Upper lobe of left lung (tissue), 6 donors: ENCODE measurements around the gene DLGAP1. TPM values are rescaled to one million over a fixed set of nuclear protein-coding genes. Genes with fewer than 3 reads are reported as not detected.

ENCODE experiments used
- ATAC-seq, 2 donors: fragments of 200-7000 bp; cut with Tn5 transposase; one replicate each; pipeline ENCODE4 v1.9.1; 2022; ENCODE audit warnings: mild to moderate bottlenecking in 2 of 2, moderate library complexity in 2 of 2; ENCODE audit not compliant: low FRiP score in 2 of 2
- DNase-seq, 2 donors: peaks; one replicate each; pipeline ENCODE4 v3.0.0-alpha.2; 2019 to 2020
- H3K27ac ChIP-seq, 4 donors: fragments of 200-600 bp; sonication (generic); one replicate each; pipeline ENCODE4 v1.5.1; 2016 to 2019
- H3K27me3 ChIP-seq, 4 donors: fragments of 200-600 bp; sonication (generic); one replicate each; pipeline ENCODE4 v1.5.1; 2017 to 2019
- H3K36me3 ChIP-seq, 4 donors: fragments of 200-600 bp; sonication (generic); one replicate each; pipeline ENCODE4 v1.5.1; 2016 to 2019
- H3K4me1 ChIP-seq, 4 donors: fragments of 200-600 bp; sonication (generic); one replicate each; pipeline ENCODE4 v1.5.1; 2018 to 2019
- H3K4me3 ChIP-seq, 4 donors: fragments of 200-600 bp; sonication (generic); one replicate each; pipeline ENCODE4 v1.5.1; 2017 to 2019; ENCODE audit warnings: mild to moderate bottlenecking in 2 of 4, moderate library complexity in 1 of 4
- H3K9me3 ChIP-seq, 4 donors: fragments of 200-600 bp; sonication (generic); one replicate each; pipeline ENCODE4 v1.5.1; 2018 to 2019
- CTCF ChIP-seq, 6 experiments: fragments of 450-650 bp in 4 of 6; fragments of 200-600 bp in 2 of 6; sonication (generic) in 2 of 6; IDR thresholded peaks; one replicate each; pipeline ENCODE4 v1.5.1; 2016 to 2019; ENCODE audit warnings: antibody characterized with exemption in 6 of 6
- EP300 ChIP-seq, 4 donors: sonication (generic); formaldehyde crosslinking; IDR thresholded peaks; one replicate each; pipeline ENCODE4 v1.5.1; 2017; ENCODE audit warnings: antibody characterized with exemption in 4 of 4, control low read depth in 2 of 4
- POLR2A ChIP-seq, 4 donors: fragments of 450-650 bp; IDR thresholded peaks; one replicate each; pipeline ENCODE4 v1.5.1; 2016 to 2017; ENCODE audit warnings: antibody characterized with exemption in 4 of 4, mild to moderate bottlenecking in 2 of 4
- POLR2AphosphoS5 ChIP-seq, 2 donors: sonication (generic); formaldehyde crosslinking; IDR thresholded peaks; one replicate each; pipeline ENCODE4 v1.5.1; 2017; ENCODE audit warnings: antibody characterized with exemption in 2 of 2
- WGBS, 2 donors: methylation state at CpG; one replicate each; pipeline ENCODE4 v1.1.5; 2017 to 2018; 5-methylcytosine and 5-hydroxymethylcytosine counted together
- total RNA-seq, 6 donors: library from RNA; depleted of rRNA in 4 of 6; stranded (reverse); fragments of >200 nt in 4 of 6; gene quantifications; one replicate each; pipeline versions ENCODE4 v1.1.0 to v1.2.1, GENCODE V29; 2016 to 2021
- donor health status: DM: no; HTN: no; CAD: no; lungs with moderate emphysema.
- donor health status: DM: no; HTN: yes; CAD: no; lungs with severe emphysema.

Gene DLGAP1
- total RNA-seq, 6 donors from 2014 or later = 2.1 to 4.6 (median 3.6) TPM

- no peak for DNase-seq
- Histone ChIP-seq H3K9me3 (no peaks in the 10 kb centered on the region), H3K27ac (no peak overlapping the region), H3K4me3 (no peak overlapping the region), H3K36me3 (no peaks in the 10 kb centered on the region), H3K4me1 (no peaks in the 10 kb centered on the region), H3K27me3 (no peaks in the 10 kb centered on the region)
- no peak for ATAC-seq
- WGBS, 2 donors = 79 to 89% methylated on average over 3 of the region's 3 CpGs
- TF ChIP-seq POLR2AphosphoS5 (IDR thresholded peaks at IDR 0.05) = no peak
- no peak for TF ChIP-seq EP300 (IDR thresholded peaks at IDR 0.05)
- no peak for TF ChIP-seq POLR2A (IDR thresholded peaks at IDR 0.05)
- TF ChIP-seq CTCF (IDR thresholded peaks at IDR 0.05) = no peak
Observed at GRCh38 chr18:3848316-3848715, 606.8 kb downstream of the DLGAP1 start.

- TF ChIP-seq EP300 (IDR thresholded peaks at IDR 0.05) (no peak), POLR2AphosphoS5 (IDR thresholded peaks at IDR 0.05) (no peak)
- ATAC-seq = no peak
Observed at GRCh38 chr18:3845161-3845560, 609.9 kb downstream of the DLGAP1 start.

GRCh38 chr18:3842844-3843243 is 612.3 kb downstream of the DLGAP1 start:
- no peak overlapping the region for H3K4me3 ChIP-seq
- ATAC-seq (no peak), DNase-seq (no peak)
- H3K36me3 ChIP-seq = no peaks in the 10 kb centered on the region
- H3K4me1 ChIP-seq = no peaks in the 10 kb centered on the region
- no peaks in the 10 kb centered on the region for H3K9me3 ChIP-seq
- 83 to 90% methylated on average over 2 of the region's 2 CpGs for WGBS, 2 donors
- TF ChIP-seq POLR2AphosphoS5 (IDR thresholded peaks at IDR 0.05) = no peak
- no peak for TF ChIP-seq EP300 (IDR thresholded peaks at IDR 0.05)
- TF ChIP-seq POLR2A (IDR thresholded peaks at IDR 0.05) = no peak
- TF ChIP-seq CTCF (IDR thresholded peaks at IDR 0.05) = no peak
- H3K27me3 ChIP-seq = no peaks in the 10 kb centered on the region
- H3K27ac ChIP-seq = no peak overlapping the region

More at GRCh38 chr18:3845161-3845560, 609.9 kb downstream of the DLGAP1 start:
- no peaks in the 10 kb centered on the region for H3K4me1 ChIP-seq
- no peak overlapping the region for H3K4me3 ChIP-seq
- H3K9me3 ChIP-seq = no peaks in the 10 kb centered on the region
- no peak for DNase-seq
- no peaks in the 10 kb centered on the region for H3K36me3 ChIP-seq
- WGBS, 2 donors = 81 to 85% methylated on average over 2 of the region's 2 CpGs
- no peak overlapping the region for H3K27ac ChIP-seq
- no peaks in the 10 kb centered on the region for H3K27me3 ChIP-seq

- 93 to 97% methylated on average over 3 of the region's 3 CpGs for WGBS, 2 donors
Observed at GRCh38 chr18:3840766-3841165, 614.3 kb downstream of the DLGAP1 start.

GRCh38 chr18:3839581-3839981 is 615.5 kb downstream of the DLGAP1 start:
- 59 to 88% methylated on average over 2 of the region's 2 CpGs for WGBS, 2 donors
- no peak for TF ChIP-seq CTCF (IDR thresholded peaks at IDR 0.05)
- TF ChIP-seq EP300 (IDR thresholded peaks at IDR 0.05) = no peak
- no peak for TF ChIP-seq POLR2AphosphoS5 (IDR thresholded peaks at IDR 0.05)
- no peak for TF ChIP-seq POLR2A (IDR thresholded peaks at IDR 0.05)
- Histone ChIP-seq H3K36me3 (no peaks in the 10 kb centered on the region), H3K27me3 (no peaks in the 10 kb centered on the region), H3K9me3 (no peaks in the 10 kb centered on the region), H3K4me1 (no peaks in the 10 kb centered on the region), H3K4me3 (no peak overlapping the region), H3K27ac (no peak overlapping the region)
- no peak for ATAC-seq
- DNase-seq = no peak

More at GRCh38 chr18:3840766-3841165, 614.3 kb downstream of the DLGAP1 start:
- Histone ChIP-seq H3K36me3 (no peaks in the 10 kb centered on the region), H3K27me3 (no peaks in the 10 kb centered on the region), H3K27ac (no peak overlapping the region), H3K4me3 (no peak overlapping the region), H3K9me3 (no peaks in the 10 kb centered on the region), H3K4me1 (no peaks in the 10 kb centered on the region)
- TF ChIP-seq POLR2AphosphoS5 (IDR thresholded peaks at IDR 0.05) (no peak), EP300 (IDR thresholded peaks at IDR 0.05) (no peak), CTCF (IDR thresholded peaks at IDR 0.05) (no peak), POLR2A (IDR thresholded peaks at IDR 0.05) (no peak)
- no peak for DNase-seq
- ATAC-seq = no peak
